ENCODE measurements around the gene PRR14. TPM values are rescaled to one million over a fixed set of nuclear protein-coding genes. Genes with fewer than 3 reads are reported as not detected.

PRR14 gene
- total RNA-seq, 1 donor from 2014 or later, result 22.0 TPM

- ATAC-seq (no peak), DNase-seq (no peak)
- intact Hi-C loops (cut with micrococcal nuclease), result no loop called here
Measured at GRCh38 chr16:30703971-30704370, 53.2 kb downstream of the PRR14 start.

Other genes starting within 250 kb of the PRR14 start
- gene ZNF771, start 243.4 kb upstream of the PRR14 start, total RNA-seq, result 6.1 TPM
- gene DCTPP1, start 220.9 kb upstream of the PRR14 start, total RNA-seq, result 37.5 TPM
- gene SEPHS2, start 205.1 kb upstream of the PRR14 start, total RNA-seq, result 30.6 TPM
- 3.3 TPM for gene ITGAL, start 178.2 kb upstream of the PRR14 start, total RNA-seq
- gene ZNF768, start 124.4 kb upstream of the PRR14 start, total RNA-seq, result 75.4 TPM
- gene ZNF747, start 116.1 kb upstream of the PRR14 start, total RNA-seq, result 9.0 TPM
- gene ZNF764, start 92.6 kb upstream of the PRR14 start, total RNA-seq, result 9.1 TPM
- gene ZNF688, start 79.2 kb upstream of the PRR14 start, total RNA-seq, result 10.0 TPM
- 7.3 TPM for gene ZNF785, start 65.3 kb upstream of the PRR14 start, total RNA-seq
- 4.8 TPM for gene ZNF689, start 40.6 kb upstream of the PRR14 start, total RNA-seq
- 30.4 TPM for gene FBRS, start 7.5 kb downstream of the PRR14 start, total RNA-seq
- gene SRCAP, start 48.2 kb downstream of the PRR14 start, total RNA-seq, result 49.3 TPM
- gene PHKG2, start 97.5 kb downstream of the PRR14 start, total RNA-seq, result 16.7 TPM
- gene CFAP119, start 111.1 kb downstream of the PRR14 start, total RNA-seq, result 1.1 TPM
- 49.3 TPM for gene RNF40, start 111.4 kb downstream of the PRR14 start, total RNA-seq
- gene ZNF629, start 136.2 kb downstream of the PRR14 start, total RNA-seq, result 19.2 TPM
- gene BCL7C, start 243.1 kb downstream of the PRR14 start, total RNA-seq, result 29.6 TPM
- 7.5 TPM for gene CTF1, start 245.7 kb downstream of the PRR14 start, total RNA-seq

Data from left ventricle myocardium superior (tissue), 1 donor.